IMR-90 (cell line): ENCODE results near the gene EXD2. TPM values are rescaled to one million over a fixed set of nuclear protein-coding genes. Genes with fewer than 3 reads are reported as not detected.

Experiments used
- ATAC-seq: fragments of 200-7000 bp; cut with Tn5 transposase; 2 replicates; pipeline ENCODE4 v1.9.1; 2020; ENCODE audit warnings: low read depth, mild to moderate bottlenecking, moderate library complexity
- BruUV-seq: library from RNA; stranded (reverse); fragments of 400-500 nt; replicated peaks from 2 replicates; lab custom pipeline; 2021; lab: Mats Ljungman, UMichigan
- CTCF ChIA-PET: fragments of 300-600 bp; formaldehyde crosslinking; extraction: SDS; loops from one replicate; lab custom pipeline; 2021; ENCODE audit warnings: antibody characterized with exemption; lab: Yijun Ruan, JAX
- POLR2A ChIA-PET: fragments of 300-600 bp; sonication (Branson Sonifier 250); formaldehyde crosslinking; loops from one replicate; lab custom pipeline; 2022; ENCODE audit warnings: antibody characterized with exemption; ENCODE audit not compliant: unreplicated experiment; lab: Charles Lee
- DNase-seq: peaks from one replicate; pipeline ENCODE4 v3.0.0; 2013
- H2AFZ ChIP-seq: replicated peaks from 2 replicates; pipeline ENCODE3; 2013; ENCODE audit warnings: low read length, mild to moderate bottlenecking; ENCODE audit not compliant: poor library complexity
- H2AK5ac ChIP-seq: 2 replicates; pipeline ENCODE4 v1.6.1; 2013; ENCODE audit warnings: low read depth, low read length, inconsistent platforms
- H2AK9ac ChIP-seq: replicated peaks from 2 replicates; pipeline ENCODE3; 2013; ENCODE audit warnings: mild to moderate bottlenecking, low read depth, low read length, moderate library complexity; ENCODE audit not compliant: poor library complexity
- H2BK120ac ChIP-seq: 2 replicates; pipeline ENCODE4 v1.6.1; 2013; ENCODE audit warnings: low read depth, low read length, inconsistent platforms
- H2BK15ac ChIP-seq: 3 replicates; pipeline ENCODE4 v1.6.1; 2013; ENCODE audit warnings: low read depth, low read length, inconsistent platforms
- H2BK20ac ChIP-seq: 2 replicates; pipeline ENCODE4 v1.6.1; 2013; ENCODE audit warnings: low read depth, mild to moderate bottlenecking, inconsistent platforms, low read length, moderate library complexity
- H2BK5ac ChIP-seq: 2 replicates; pipeline ENCODE4 v1.6.1; 2013; ENCODE audit warnings: mild to moderate bottlenecking, low read depth, low read length, inconsistent platforms; ENCODE audit not compliant: poor library complexity, severe bottlenecking
- H3K14ac ChIP-seq: replicated peaks from 2 replicates; pipeline ENCODE4 v1.6.1; 2013; ENCODE audit warnings: low read depth, low read length, inconsistent platforms
- H3K18ac ChIP-seq: 2 replicates; pipeline ENCODE4 v1.6.1; 2013; ENCODE audit warnings: low read depth, low read length, control low read depth
- H3K23ac ChIP-seq: 2 replicates; pipeline ENCODE4 v1.6.1; 2013; ENCODE audit warnings: low read depth, low read length, inconsistent platforms
- H3K27ac ChIP-seq: 2 replicates; pipeline ENCODE4 v1.5.1; 2013; ENCODE audit warnings: mild to moderate bottlenecking, control low read depth, low read length; ENCODE audit not compliant: insufficient read depth
- H3K27me3 ChIP-seq: 2 replicates; pipeline ENCODE4 v1.6.1; 2013; ENCODE audit warnings: low read length; ENCODE audit not compliant: control insufficient read depth, insufficient read depth
- H3K36me3 ChIP-seq: 2 replicates; pipeline ENCODE4 v1.6.1; 2013; ENCODE audit warnings: low read length, mixed read lengths; ENCODE audit not compliant: control insufficient read depth, insufficient read depth
- H3K4ac ChIP-seq: 2 replicates; pipeline ENCODE4 v1.6.1; 2013; ENCODE audit warnings: low read depth, low read length, inconsistent platforms
- H3K4me1 ChIP-seq: 2 replicates; pipeline ENCODE4 v1.6.1; 2013; ENCODE audit warnings: low read length, mixed read lengths; ENCODE audit not compliant: control insufficient read depth, insufficient read depth
- H3K4me2 ChIP-seq: 2 replicates; pipeline ENCODE4 v1.6.1; 2013; ENCODE audit warnings: low read depth, mild to moderate bottlenecking, control low read depth, low read length, moderate library complexity
- H3K4me3 ChIP-seq: 2 replicates; pipeline ENCODE4 v1.5.1; 2013; ENCODE audit warnings: low read depth, mild to moderate bottlenecking, control low read depth, low read length, moderate library complexity; ENCODE audit not compliant: insufficient read depth
- H3K56ac ChIP-seq: 2 replicates; pipeline ENCODE4 v1.6.1; 2013; ENCODE audit warnings: low read length, inconsistent platforms; ENCODE audit not compliant: insufficient read depth; ENCODE audit errors: extremely low read depth
- H3K79me1 ChIP-seq, 2 experiments: 2 replicates each; pipeline ENCODE4 v1.6.1; 2013; ENCODE audit warnings: low read length in 2 of 2, inconsistent platforms in 1 of 2, low read depth in 1 of 2
- H3K9ac ChIP-seq: 2 replicates; pipeline ENCODE4 v1.6.1; 2013; ENCODE audit warnings: low read depth, low read length, control low read depth
- H3K9me1 ChIP-seq: 2 replicates; pipeline ENCODE4 v1.6.1; 2013; ENCODE audit warnings: low read length, inconsistent platforms; ENCODE audit not compliant: insufficient read depth
- H3K9me3 ChIP-seq: 2 replicates; pipeline ENCODE4 v1.6.1; 2013; ENCODE audit warnings: low read length; ENCODE audit not compliant: control insufficient read depth, insufficient read depth
- H4K20me1 ChIP-seq: 2 replicates; pipeline ENCODE4 v1.6.1; 2013; ENCODE audit warnings: low read length, inconsistent platforms; ENCODE audit not compliant: insufficient read depth
- H4K5ac ChIP-seq: 2 replicates; pipeline ENCODE4 v1.6.1; 2013; ENCODE audit warnings: mild to moderate bottlenecking, low read depth, low read length, control low read depth
- H4K8ac ChIP-seq, 2 experiments: 2 replicates each; pipeline ENCODE4 v1.6.1; 2013; ENCODE audit warnings: low read depth in 2 of 2, low read length in 2 of 2, control low read depth in 1 of 2, inconsistent platforms in 1 of 2
- H4K91ac ChIP-seq: 2 replicates; pipeline ENCODE4 v1.6.1; 2013; ENCODE audit warnings: low read depth, low read length, inconsistent platforms; ENCODE audit not compliant: insufficient read depth
- RAD21 ChIP-seq: IDR thresholded peaks from 2 replicates; pipeline ENCODE4 v1.6.1; 2012; ENCODE audit warnings: low read length, improper control_type of control experiment
- RCOR1 ChIP-seq: IDR thresholded peaks from 2 replicates; pipeline ENCODE4 v1.6.1; 2012; ENCODE audit warnings: mild to moderate bottlenecking, low read length, improper control_type of control experiment; ENCODE audit not compliant: insufficient replicate concordance
- WGBS, 2 experiments: methylation state at CpG; one replicate each; pipeline versions ENCODE4 v1.1.5 to v1.1.7; 2013; ENCODE audit warnings: missing lambda C conversion rate in 2 of 2; ENCODE audit not compliant: insufficient read length in 1 of 2; ENCODE audit errors: extremely low coverage in 2 of 2; 5-methylcytosine and 5-hydroxymethylcytosine counted together
- dilution Hi-C: fragments of 300-500 bp; cut with HindIII; formaldehyde crosslinking; loops from one replicate; pipeline ENCODE4 v1.14.3; 2018; ENCODE audit warnings: low sequenced_read_pairs; ENCODE audit not compliant: unreplicated experiment
- in situ Hi-C: fragments of 300-500 bp; cut with MboI; formaldehyde crosslinking; loops from 3 replicates; pipeline ENCODE4 v1.14.3; 2019; ENCODE audit warnings: low sequenced_read_pairs, inconsistent platforms, mixed read lengths
- intact Hi-C: fragments of 100-400 bp; cut with micrococcal nuclease; formaldehyde crosslinking; loops from 2 replicates; pipeline ENCODE4 v1.10.0; 2022
- polyA plus RNA-seq, 3 experiments: library from polyadenylated mRNA; depleted of rRNA; stranded (reverse); fragments of >200 nt; gene quantifications; 2 replicates each; pipeline ENCODE4 v1.2.3, GENCODE V29; 2012; ENCODE audit warnings: low replicate concordance in 1 of 3
- total RNA-seq: library from RNA; depleted of rRNA; stranded (reverse); fragments of >200 nt; gene quantifications from 2 replicates; pipeline ENCODE4 v1.2.3, GENCODE V29; 2012
- TF ChIP-seq, protein P1 (sequence below): conservative IDR thresholded peaks from 2 replicates; pipeline ENCODE4 v1.5.1; 2012; ENCODE audit warnings: mild to moderate bottlenecking, low read depth, low read length, improper control_type of control experiment

Gene EXD2
- total and polyA plus RNA-seq, 2 of the 4 experiments (the other 2 are of a cell fraction), result 11.0 to 13.3 TPM

DNA sequence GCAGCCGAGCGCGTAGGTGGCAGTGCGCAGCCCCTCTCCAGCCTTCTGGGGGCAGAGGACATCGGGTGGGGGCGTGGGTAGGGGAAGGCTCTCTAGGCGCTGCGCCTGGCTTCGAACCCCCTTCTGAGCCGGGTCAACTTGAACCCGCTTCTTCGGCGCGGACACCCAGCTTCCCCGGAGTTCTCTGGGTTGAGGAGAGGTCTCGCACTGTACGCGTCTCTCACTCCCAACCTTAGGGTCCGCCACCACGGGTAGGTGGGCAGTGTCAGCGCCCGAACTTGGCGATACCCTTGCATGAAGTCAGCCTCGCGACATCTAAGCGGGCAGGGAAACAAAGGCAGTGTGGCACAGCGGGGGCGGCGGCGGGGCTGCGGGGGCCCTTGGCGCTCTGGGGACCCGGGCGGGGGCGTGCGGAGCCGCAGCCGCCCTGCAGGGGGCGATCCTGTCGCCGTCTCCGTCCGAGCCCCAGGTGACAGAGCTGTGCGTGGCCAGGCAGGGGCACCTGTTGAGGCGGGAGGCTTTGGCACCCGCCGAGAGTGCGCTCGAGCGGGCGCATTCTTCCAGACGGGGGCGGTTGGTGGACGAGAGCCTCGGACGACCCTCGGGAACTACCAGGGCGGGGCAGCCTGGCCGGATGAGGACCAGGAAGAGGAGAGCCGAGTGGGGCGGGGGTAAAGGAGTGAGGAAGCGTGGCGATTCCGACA is 69.7 kb downstream of the EXD2 start:
- H3K9ac ChIP-seq, result no peak overlapping the region
- H4K20me1 ChIP-seq, result peaks cover 8% of the 10 kb centered on the region
- H3K23ac ChIP-seq, result no peak overlapping the region; the same call in 1 of the 2 replicates
- H3K9me3 ChIP-seq, result no peaks in the 10 kb centered on the region
- H3K36me3 ChIP-seq, result no peaks in the 10 kb centered on the region
- H2BK20ac ChIP-seq, result no peak overlapping the region
- CTCF ChIA-PET, result no interaction called here
- intact Hi-C loops, result loop anchor here (5.0 kb wide), 1 partner anchor 86 kb away; no protein-coding TSS in a partner anchor
- H3K14ac ChIP-seq, result no peak overlapping the region
- H2AK9ac ChIP-seq, result no peak overlapping the region
- H3K9me1 ChIP-seq, result peaks cover 9% of the 10 kb centered on the region; the same call in 1 of the 2 replicates
- H3K4me1 ChIP-seq, result peaks cover 2% of the 10 kb centered on the region; the same call in 1 of the 2 replicates
- dilution Hi-C loops, result no loop called here
- no peak overlapping the region for H4K91ac ChIP-seq
- no peak; the same call in 1 of the 2 replicates for ATAC-seq
- POLR2A ChIA-PET, result no interaction called here
- no peak overlapping the region for H4K5ac ChIP-seq
- no peak overlapping the region for H3K27ac ChIP-seq
- DNase-seq, result no peak
- H2AFZ ChIP-seq, result peak overlapping the region; percentile 90
- no peak overlapping the region for H2BK120ac ChIP-seq
- H3K18ac ChIP-seq, result no peak overlapping the region
- TF ChIP-seq RCOR1, result no peak
- TF ChIP-seq, protein P1, sequence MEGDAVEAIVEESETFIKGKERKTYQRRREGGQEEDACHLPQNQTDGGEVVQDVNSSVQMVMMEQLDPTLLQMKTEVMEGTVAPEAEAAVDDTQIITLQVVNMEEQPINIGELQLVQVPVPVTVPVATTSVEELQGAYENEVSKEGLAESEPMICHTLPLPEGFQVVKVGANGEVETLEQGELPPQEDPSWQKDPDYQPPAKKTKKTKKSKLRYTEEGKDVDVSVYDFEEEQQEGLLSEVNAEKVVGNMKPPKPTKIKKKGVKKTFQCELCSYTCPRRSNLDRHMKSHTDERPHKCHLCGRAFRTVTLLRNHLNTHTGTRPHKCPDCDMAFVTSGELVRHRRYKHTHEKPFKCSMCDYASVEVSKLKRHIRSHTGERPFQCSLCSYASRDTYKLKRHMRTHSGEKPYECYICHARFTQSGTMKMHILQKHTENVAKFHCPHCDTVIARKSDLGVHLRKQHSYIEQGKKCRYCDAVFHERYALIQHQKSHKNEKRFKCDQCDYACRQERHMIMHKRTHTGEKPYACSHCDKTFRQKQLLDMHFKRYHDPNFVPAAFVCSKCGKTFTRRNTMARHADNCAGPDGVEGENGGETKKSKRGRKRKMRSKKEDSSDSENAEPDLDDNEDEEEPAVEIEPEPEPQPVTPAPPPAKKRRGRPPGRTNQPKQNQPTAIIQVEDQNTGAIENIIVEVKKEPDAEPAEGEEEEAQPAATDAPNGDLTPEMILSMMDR, result peak; percentile 42
- TF ChIP-seq RAD21, result peak; percentile 31
- no peak overlapping the region for H4K8ac ChIP-seq
- no peak overlapping the region for H2AK5ac ChIP-seq
- no peak overlapping the region for H3K56ac ChIP-seq
- BruUV-seq, result no TSS peak
- WGBS, 2 experiments, result 9% methylated on average over 16 of the region's 64 CpGs; no CpG with 5 or more reads in 1 of the 2 experiments
- in situ Hi-C loops, result loop anchor here (25.0 kb wide), 1 partner anchor 476 kb away; no protein-coding TSS in a partner anchor
- no peaks in the 10 kb centered on the region for H3K79me1 ChIP-seq
- H2BK15ac ChIP-seq, result no peak overlapping the region
- H2BK5ac ChIP-seq, result no peak overlapping the region
- H3K4me3 ChIP-seq, result peak overlapping the region; percentile 2; the same call in 1 of the 2 replicates
- peak overlapping the region; percentile 48; the same call in 1 of the 2 replicates for H3K4me2 ChIP-seq
- peaks cover 60% of the 10 kb centered on the region for H3K27me3 ChIP-seq
- no peak overlapping the region for H3K4ac ChIP-seq
